HepG2 (cell line): ENCODE data around the gene STKLD1.

Experiments used
- PATZ1 ChIP-seq: sonication (generic); formaldehyde crosslinking; IDR thresholded peaks from 2 replicates; pipeline ENCODE4 v1.4.0; 2020; ENCODE audit warnings: missing genetic modification reagents
- THRA ChIP-seq: sonication (generic); formaldehyde crosslinking; IDR thresholded peaks from 2 replicates; pipeline ENCODE4 v1.4.0; 2020; ENCODE audit warnings: missing genetic modification reagents, borderline replicate concordance
- TF ChIP-seq, protein P1 (sequence below): sonication (generic); formaldehyde crosslinking; IDR thresholded peaks from 2 replicates; pipeline ENCODE4 v1.8.1; 2023; ENCODE audit warnings: missing genetic modification reagents, inconsistent platforms, borderline replicate concordance

DNA sequence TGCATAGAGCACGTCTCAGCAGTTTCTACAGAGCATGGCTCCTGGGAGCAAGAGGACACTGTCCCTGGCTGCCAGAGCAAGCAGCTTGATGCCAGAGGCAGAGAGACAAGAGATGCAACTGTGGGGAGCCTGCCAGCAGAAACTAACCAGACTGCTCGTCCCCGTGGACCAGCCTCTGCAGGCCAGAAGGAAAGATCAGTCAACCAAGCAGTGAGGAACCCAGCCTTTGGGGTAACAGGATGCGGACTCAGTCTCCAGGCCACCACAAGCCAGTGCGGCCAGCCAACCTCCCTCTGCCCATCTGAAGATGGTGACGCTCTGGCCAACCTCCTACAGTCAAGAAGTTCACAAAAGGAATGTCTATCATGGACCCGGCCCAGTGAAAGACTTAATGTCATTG is 4.0 kb upstream of the STKLD1 start:
- TF ChIP-seq PATZ1 (CRISPR knock-in tag) (no peak), THRA (no peak)
- TF ChIP-seq, protein P1, sequence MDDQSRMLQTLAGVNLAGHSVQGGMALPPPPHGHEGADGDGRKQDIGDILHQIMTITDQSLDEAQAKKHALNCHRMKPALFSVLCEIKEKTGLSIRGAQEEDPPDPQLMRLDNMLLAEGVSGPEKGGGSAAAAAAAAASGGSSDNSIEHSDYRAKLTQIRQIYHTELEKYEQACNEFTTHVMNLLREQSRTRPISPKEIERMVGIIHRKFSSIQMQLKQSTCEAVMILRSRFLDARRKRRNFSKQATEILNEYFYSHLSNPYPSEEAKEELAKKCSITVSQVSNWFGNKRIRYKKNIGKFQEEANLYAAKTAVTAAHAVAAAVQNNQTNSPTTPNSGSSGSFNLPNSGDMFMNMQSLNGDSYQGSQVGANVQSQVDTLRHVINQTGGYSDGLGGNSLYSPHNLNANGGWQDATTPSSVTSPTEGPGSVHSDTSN (CRISPR knock-in tag): no peak
